IPS-20b (cell line): Measurements from ENCODE around the gene HSD17B12.

Experiments
- H3K27ac ChIP-seq: one replicate; pipeline ENCODE4 v1.5.1; 2013; ENCODE audit warnings: low read length
- H3K27me3 ChIP-seq: 2 replicates; pipeline ENCODE4 v1.6.1; 2013; ENCODE audit warnings: mild to moderate bottlenecking, low read length, inconsistent platforms; ENCODE audit not compliant: insufficient read depth
- H3K36me3 ChIP-seq: 2 replicates; pipeline ENCODE4 v1.6.1; 2013; ENCODE audit warnings: low read depth, mild to moderate bottlenecking, inconsistent platforms, low read length, moderate library complexity; ENCODE audit not compliant: insufficient read depth
- H3K4me1 ChIP-seq: 2 replicates; pipeline ENCODE4 v1.6.1; 2013; ENCODE audit warnings: mild to moderate bottlenecking, control low read depth, inconsistent platforms, low read length, moderate library complexity; ENCODE audit not compliant: insufficient read depth
- H3K4me3 ChIP-seq: 2 replicates; pipeline ENCODE4 v1.5.1; 2013; ENCODE audit warnings: mild to moderate bottlenecking, low read length, inconsistent platforms
- H3K9ac ChIP-seq: 2 replicates; pipeline ENCODE4 v1.6.1; 2013; ENCODE audit warnings: low read depth, mild to moderate bottlenecking, inconsistent platforms, low read length, moderate library complexity
- H3K9me3 ChIP-seq: 2 replicates; pipeline ENCODE4 v1.6.1; 2013; ENCODE audit warnings: mild to moderate bottlenecking, low read depth, low read length, inconsistent platforms; ENCODE audit not compliant: insufficient read depth

HSD17B12 gene

GRCh38 chr11:43680521-43681400, at the start of gene HSD17B12:
Gene HSD17B12, plus strand, starts transcription at chr11:43680738. Its CDS starts 90 bp downstream, at chr11:43680828.
- H3K4me1 ChIP-seq, result peaks cover 17% of the 10 kb centered on the region; the same call in 1 of the 2 replicates
- H3K9me3 ChIP-seq, result no peaks in the 10 kb centered on the region
- H3K36me3 ChIP-seq, result peaks cover 23% of the 10 kb centered on the region
- peak within 1 kb of the TSS; percentile 87 for H3K27ac ChIP-seq
- H3K9ac ChIP-seq, result peak within 1 kb of the TSS; percentile 96
- H3K4me3 ChIP-seq, result peak within 1 kb of the TSS; percentile 99
- H3K27me3 ChIP-seq, result no peaks in the 10 kb centered on the region

- H3K4me1 ChIP-seq, result no peaks in the 10 kb centered on the region
- H3K9me3 ChIP-seq, result no peaks in the 10 kb centered on the region
- H3K36me3 ChIP-seq, result no peaks in the 10 kb centered on the region
- H3K4me3 ChIP-seq, result peak overlapping the region; percentile 52; the same call in 1 of the 2 replicates
- H3K9ac ChIP-seq, result no peak overlapping the region
- H3K27ac ChIP-seq, result no peak overlapping the region
- H3K27me3 ChIP-seq, result peaks cover 13% of the 10 kb centered on the region; the same call in 1 of the 2 replicates
Measured at GRCh38 chr11:43631732-43632131, 48.8 kb upstream of the HSD17B12 start.

GRCh38 chr11:43632181-43632580, 48.4 kb upstream of the HSD17B12 start:
- Histone ChIP-seq H3K27ac (no peak overlapping the region), H3K4me1 (no peaks in the 10 kb centered on the region), H3K9ac (no peak overlapping the region), H3K27me3 (peaks cover 13% of the 10 kb centered on the region; the same call in 1 of the 2 replicates), H3K4me3 (peak overlapping the region; percentile 52; the same call in 1 of the 2 replicates), H3K36me3 (no peaks in the 10 kb centered on the region), H3K9me3 (no peaks in the 10 kb centered on the region)

GRCh38 chr11:43638717-43639116, 41.8 kb upstream of the HSD17B12 start:
- Histone ChIP-seq H3K27ac (no peak overlapping the region), H3K9ac (no peak overlapping the region), H3K4me3 (no peak overlapping the region), H3K4me1 (peaks cover 8% of the 10 kb centered on the region; the same call in 1 of the 2 replicates), H3K27me3 (peaks cover 9% of the 10 kb centered on the region), H3K9me3 (no peaks in the 10 kb centered on the region), H3K36me3 (no peaks in the 10 kb centered on the region)

GRCh38 chr11:43639224-43639623, 41.3 kb upstream of the HSD17B12 start:
- no peak overlapping the region for H3K27ac ChIP-seq
- no peaks in the 10 kb centered on the region for H3K36me3 ChIP-seq
- no peak overlapping the region for H3K9ac ChIP-seq
- H3K9me3 ChIP-seq, result no peaks in the 10 kb centered on the region
- H3K4me1 ChIP-seq, result peaks cover 8% of the 10 kb centered on the region; the same call in 1 of the 2 replicates
- peaks cover 9% of the 10 kb centered on the region for H3K27me3 ChIP-seq
- no peak overlapping the region for H3K4me3 ChIP-seq

GRCh38 chr11:43639920-43640319, 40.6 kb upstream of the HSD17B12 start:
- Histone ChIP-seq H3K27ac (no peak overlapping the region), H3K27me3 (peaks cover 9% of the 10 kb centered on the region), H3K9me3 (no peaks in the 10 kb centered on the region)

GRCh38 chr11:43643898-43644620, 36.5 kb upstream of the HSD17B12 start:
- Histone ChIP-seq H3K4me1 (peaks cover 6% of the 10 kb centered on the region; the same call in 1 of the 2 replicates), H3K27me3 (peaks cover 9% of the 10 kb centered on the region), H3K27ac (peak overlapping the region; percentile 67), H3K9me3 (no peaks in the 10 kb centered on the region), H3K36me3 (no peaks in the 10 kb centered on the region), H3K4me3 (peak overlapping the region; percentile 87), H3K9ac (peak overlapping the region; percentile 91)

More at GRCh38 chr11:43639920-43640319, 40.6 kb upstream of the HSD17B12 start:
- Histone ChIP-seq H3K4me3 (no peak overlapping the region), H3K9ac (no peak overlapping the region), H3K4me1 (peaks cover 9% of the 10 kb centered on the region; the same call in 1 of the 2 replicates), H3K36me3 (no peaks in the 10 kb centered on the region)

GRCh38 chr11:43644621-43645299, 35.8 kb upstream of the HSD17B12 start:
- Histone ChIP-seq H3K9me3 (no peaks in the 10 kb centered on the region), H3K27me3 (peaks cover 2% of the 10 kb centered on the region; the same call in 1 of the 2 replicates), H3K4me3 (peak overlapping the region; percentile 87), H3K27ac (peak overlapping the region; percentile 67), H3K36me3 (0 out of 2 replicates have a peak, but pooled peaks cover 2% of the 10 kb centered on the region), H3K9ac (peak overlapping the region; percentile 91), H3K4me1 (peaks cover 6% of the 10 kb centered on the region; the same call in 1 of the 2 replicates)

- H3K4me3 ChIP-seq, result no peak overlapping the region
- 0 out of 2 replicates have a peak, but pooled peaks cover 5% of the 10 kb centered on the region for H3K36me3 ChIP-seq
- H3K9ac ChIP-seq, result no peak overlapping the region
- H3K4me1 ChIP-seq, result peaks cover 6% of the 10 kb centered on the region; the same call in 1 of the 2 replicates
- no peaks in the 10 kb centered on the region for H3K9me3 ChIP-seq
- no peak overlapping the region for H3K27ac ChIP-seq
- no peaks in the 10 kb centered on the region for H3K27me3 ChIP-seq
Measured at GRCh38 chr11:43646767-43647166, 33.8 kb upstream of the HSD17B12 start.

- H3K27me3 ChIP-seq, result no peaks in the 10 kb centered on the region
- H3K27ac ChIP-seq, result no peak overlapping the region
- H3K4me1 ChIP-seq, result peaks cover 6% of the 10 kb centered on the region; the same call in 1 of the 2 replicates
- H3K36me3 ChIP-seq, result 0 out of 2 replicates have a peak, but pooled peaks cover 5% of the 10 kb centered on the region
- no peaks in the 10 kb centered on the region for H3K9me3 ChIP-seq
- H3K4me3 ChIP-seq, result no peak overlapping the region
- H3K9ac ChIP-seq, result no peak overlapping the region
Measured at GRCh38 chr11:43648888-43649287, 31.6 kb upstream of the HSD17B12 start.

GRCh38 chr11:43649501-43649900, 31.0 kb upstream of the HSD17B12 start:
- Histone ChIP-seq H3K27ac (no peak overlapping the region), H3K4me1 (peaks cover 6% of the 10 kb centered on the region; the same call in 1 of the 2 replicates), H3K36me3 (0 out of 2 replicates have a peak, but pooled peaks cover 5% of the 10 kb centered on the region), H3K9ac (no peak overlapping the region), H3K9me3 (no peaks in the 10 kb centered on the region), H3K27me3 (no peaks in the 10 kb centered on the region), H3K4me3 (no peak overlapping the region)
